Measurements from ENCODE around the gene ICA1. TPM values are rescaled to one million over a fixed set of nuclear protein-coding genes. Genes with fewer than 3 reads are reported as not detected.

Gene ICA1
- total RNA-seq, 4 donors from 2014 or later: 1.6 to 20.9 (median 4.0) TPM

GRCh38 chr7:8143151-8143874 is 118.7 kb downstream of the ICA1 start:
- Histone ChIP-seq H3K9me3 (no peaks in the 10 kb centered on the region), H3K4me1 (peaks cover 0 to 7% of the 10 kb centered on the region in 2 donors), H3K4me3 (no peak overlapping the region), H3K27ac (no peak overlapping the region), H3K36me3 (no peaks in the 10 kb centered on the region), H3K27me3 (no peaks in the 10 kb centered on the region)
- DNase-seq: no peak
- in situ Hi-C loops (cut with MboI; ENCODE audit: low sequenced_read_pairs in 4 of 4) (no loop called here), intact Hi-C loops (cut with DNase I; ENCODE audit: low total_unique reads) (no loop called here)
- peak; percentile 61 to 70 for ATAC-seq
- no peak for TF ChIP-seq POLR2A (IDR thresholded peaks at IDR 0.05)
- no peak for TF ChIP-seq CTCF (IDR thresholded peaks at IDR 0.05 in 4 of 5, conservative IDR thresholded peaks at IDR 0.05 in 1 of 5)

- Histone ChIP-seq H3K4me3 (no peak overlapping the region), H3K4me1 (peaks cover 0 to 7% of the 10 kb centered on the region in 2 donors), H3K27me3 (no peaks in the 10 kb centered on the region), H3K9me3 (no peaks in the 10 kb centered on the region), H3K27ac (no peak overlapping the region), H3K36me3 (no peaks in the 10 kb centered on the region)
- intact Hi-C loops (cut with DNase I; ENCODE audit: low total_unique reads): no loop called here
- in situ Hi-C loops (cut with MboI; ENCODE audit: low sequenced_read_pairs in 4 of 4): no loop called here
- ATAC-seq (no peak), DNase-seq (no peak)
- no peak for TF ChIP-seq POLR2A (IDR thresholded peaks at IDR 0.05)
These were observed 119.5 kb downstream of the ICA1 start for GRCh38 chr7:8142477-8142876.

- Histone ChIP-seq H3K27me3 (no peaks in the 10 kb centered on the region), H3K9me3 (no peaks in the 10 kb centered on the region), H3K4me3 (no peak overlapping the region), H3K36me3 (no peaks in the 10 kb centered on the region), H3K27ac (no peak overlapping the region), H3K4me1 (peaks cover 0 to 7% of the 10 kb centered on the region in 2 donors)
- ATAC-seq (no peak), DNase-seq (no peak)
- no peak for TF ChIP-seq POLR2A (IDR thresholded peaks at IDR 0.05)
- no peak for TF ChIP-seq CTCF (IDR thresholded peaks at IDR 0.05 in 4 of 5, conservative IDR thresholded peaks at IDR 0.05 in 1 of 5)
- in situ Hi-C loops (cut with MboI; ENCODE audit: low sequenced_read_pairs in 4 of 4): no loop called here
- intact Hi-C loops (cut with DNase I; ENCODE audit: low total_unique reads): no loop called here
These were observed 120.9 kb downstream of the ICA1 start for GRCh38 chr7:8141070-8141469.

- ATAC-seq (no peak), DNase-seq (no peak)
- H3K36me3 ChIP-seq: no peaks in the 10 kb centered on the region
- H3K4me3 ChIP-seq: no peak overlapping the region
- H3K27me3 ChIP-seq: no peaks in the 10 kb centered on the region
- TF ChIP-seq CTCF (IDR thresholded peaks at IDR 0.05 in 4 of 5, conservative IDR thresholded peaks at IDR 0.05 in 1 of 5) (no peak), POLR2A (IDR thresholded peaks at IDR 0.05) (no peak)
- H3K4me1 ChIP-seq: no peaks in the 10 kb centered on the region
- no peak overlapping the region for H3K27ac ChIP-seq
- no peaks in the 10 kb centered on the region for H3K9me3 ChIP-seq
- in situ Hi-C loops (cut with MboI; ENCODE audit: low sequenced_read_pairs in 4 of 4): no loop called here
- intact Hi-C loops (cut with DNase I; ENCODE audit: low total_unique reads): no loop called here
These were observed 125.8 kb downstream of the ICA1 start for GRCh38 chr7:8136051-8136730.

GRCh38 chr7:8135417-8135816 is 126.5 kb downstream of the ICA1 start:
- no peak for ATAC-seq
- TF ChIP-seq CTCF (IDR thresholded peaks at IDR 0.05 in 4 of 5, conservative IDR thresholded peaks at IDR 0.05 in 1 of 5): no peak
- no peak for TF ChIP-seq POLR2A (IDR thresholded peaks at IDR 0.05)
- Histone ChIP-seq H3K36me3 (no peaks in the 10 kb centered on the region), H3K4me3 (no peak overlapping the region), H3K27me3 (no peaks in the 10 kb centered on the region), H3K4me1 (no peaks in the 10 kb centered on the region), H3K9me3 (no peaks in the 10 kb centered on the region), H3K27ac (no peak overlapping the region)
- DNase-seq: no peak
- intact Hi-C loops (cut with DNase I; ENCODE audit: low total_unique reads) (no loop called here), in situ Hi-C loops (cut with MboI; ENCODE audit: low sequenced_read_pairs in 4 of 4) (no loop called here)

Measured in gastrocnemius medialis (tissue), 4 donors.